ENCODE measurements around the gene TRIM17.

The TRIM17 gene

DNA sequence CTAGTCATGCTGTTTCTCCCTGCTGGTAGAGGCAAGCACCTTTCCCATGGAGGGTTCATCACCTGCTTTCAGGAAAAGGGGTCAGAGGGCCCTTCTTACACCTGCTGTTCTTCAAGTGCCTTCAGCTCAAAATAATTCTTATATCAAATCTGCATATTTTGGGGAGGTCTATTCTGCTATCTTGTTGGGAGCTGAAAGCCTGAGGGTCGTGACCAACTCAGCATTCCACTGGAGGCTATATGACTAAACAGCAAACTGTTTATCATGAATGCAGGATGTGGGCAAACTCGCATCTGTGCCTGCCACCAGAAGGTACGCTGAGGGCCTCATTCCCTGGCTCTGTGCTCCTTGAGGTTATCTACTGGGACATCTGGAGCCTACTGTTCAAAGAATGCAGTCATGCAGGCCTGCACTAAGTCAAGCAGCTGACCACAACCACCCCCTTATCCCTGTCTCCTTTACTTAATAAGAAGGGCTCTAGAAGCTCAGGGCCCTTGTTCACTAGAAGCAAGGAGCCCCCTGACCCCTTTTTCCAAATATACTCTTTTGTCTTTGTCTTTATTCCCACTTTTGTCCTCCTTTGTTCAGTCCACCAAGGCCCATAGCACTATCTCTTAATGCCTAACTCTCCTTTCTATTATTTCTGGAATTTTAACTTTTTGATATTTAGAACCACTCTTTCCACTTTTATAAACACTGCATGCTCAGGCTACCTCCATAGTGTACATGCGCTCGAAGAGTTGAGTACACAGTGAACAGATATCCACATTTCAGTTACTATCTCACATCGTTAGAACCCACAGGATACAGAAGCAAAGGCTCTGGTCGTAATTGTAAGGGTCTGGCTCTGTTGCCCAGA is 4.5 kb upstream of the TRIM17 start:
- TF ChIP-seq, protein P1, sequence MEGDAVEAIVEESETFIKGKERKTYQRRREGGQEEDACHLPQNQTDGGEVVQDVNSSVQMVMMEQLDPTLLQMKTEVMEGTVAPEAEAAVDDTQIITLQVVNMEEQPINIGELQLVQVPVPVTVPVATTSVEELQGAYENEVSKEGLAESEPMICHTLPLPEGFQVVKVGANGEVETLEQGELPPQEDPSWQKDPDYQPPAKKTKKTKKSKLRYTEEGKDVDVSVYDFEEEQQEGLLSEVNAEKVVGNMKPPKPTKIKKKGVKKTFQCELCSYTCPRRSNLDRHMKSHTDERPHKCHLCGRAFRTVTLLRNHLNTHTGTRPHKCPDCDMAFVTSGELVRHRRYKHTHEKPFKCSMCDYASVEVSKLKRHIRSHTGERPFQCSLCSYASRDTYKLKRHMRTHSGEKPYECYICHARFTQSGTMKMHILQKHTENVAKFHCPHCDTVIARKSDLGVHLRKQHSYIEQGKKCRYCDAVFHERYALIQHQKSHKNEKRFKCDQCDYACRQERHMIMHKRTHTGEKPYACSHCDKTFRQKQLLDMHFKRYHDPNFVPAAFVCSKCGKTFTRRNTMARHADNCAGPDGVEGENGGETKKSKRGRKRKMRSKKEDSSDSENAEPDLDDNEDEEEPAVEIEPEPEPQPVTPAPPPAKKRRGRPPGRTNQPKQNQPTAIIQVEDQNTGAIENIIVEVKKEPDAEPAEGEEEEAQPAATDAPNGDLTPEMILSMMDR (conservative IDR thresholded peaks at IDR 0.05), result no peak
- H3K27ac ChIP-seq, result no peak overlapping the region

DNA sequence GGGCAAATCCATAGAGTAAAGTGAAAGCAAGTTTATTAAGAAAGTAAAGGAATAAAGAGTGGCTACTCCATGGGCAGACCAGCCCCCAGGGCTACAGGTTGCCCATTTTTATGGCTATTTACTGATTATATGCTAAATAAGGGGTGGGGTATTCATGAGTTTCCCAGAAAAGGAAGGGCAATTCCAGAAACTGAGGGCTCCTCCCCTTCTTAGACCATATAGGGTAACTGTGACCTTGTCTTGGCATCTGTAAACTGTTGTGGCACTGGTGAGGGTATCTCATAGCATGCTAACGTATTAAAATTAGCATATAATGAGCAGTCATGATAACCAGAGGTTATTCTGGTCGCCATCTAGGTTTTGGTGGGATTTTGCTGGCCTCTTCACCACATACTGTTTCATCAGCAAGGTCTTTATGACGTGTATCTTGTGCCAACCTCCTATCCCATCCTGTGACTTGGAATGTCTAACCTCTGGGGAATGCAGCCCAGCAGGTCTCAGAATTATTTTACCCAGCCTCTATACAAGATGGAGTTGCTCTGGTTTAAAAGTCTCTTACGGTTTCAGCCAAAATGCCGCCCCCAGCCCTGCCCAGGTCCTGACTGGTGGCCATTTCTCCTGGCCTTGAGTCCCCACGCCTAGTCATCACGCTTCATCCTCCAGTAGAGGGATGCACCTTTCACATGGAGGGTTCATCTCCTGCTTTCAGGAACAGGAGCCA is 982 bp upstream of the TRIM17 start:
- no peak overlapping the region for H3K27ac ChIP-seq
- TF ChIP-seq, protein P1 (conservative IDR thresholded peaks at IDR 0.05), result no peak

DNA sequence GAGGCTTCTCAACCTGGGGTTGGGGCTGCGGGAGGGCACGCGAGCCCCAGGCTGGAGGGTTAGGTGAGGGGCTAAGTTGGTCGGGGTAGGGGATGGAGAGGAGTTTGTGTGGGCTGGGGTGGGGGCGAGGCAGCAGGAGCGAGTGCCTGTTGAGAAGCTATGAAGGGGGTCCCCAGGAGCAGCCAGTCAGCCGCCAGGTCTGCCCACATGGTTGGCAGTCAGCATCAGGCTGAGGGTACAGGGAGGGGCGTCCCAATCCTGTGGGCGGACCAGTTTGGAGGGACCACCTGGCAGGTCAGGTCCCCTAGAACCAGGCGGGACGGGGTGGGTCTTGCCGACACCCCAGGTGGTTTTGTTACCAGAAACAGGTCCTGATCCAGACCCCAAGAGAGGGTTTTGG is 400 bp upstream of the TRIM17 start:
- TF ChIP-seq, protein P1 (conservative IDR thresholded peaks at IDR 0.05), result no peak
- no peak overlapping the region for H3K27ac ChIP-seq

DNA sequence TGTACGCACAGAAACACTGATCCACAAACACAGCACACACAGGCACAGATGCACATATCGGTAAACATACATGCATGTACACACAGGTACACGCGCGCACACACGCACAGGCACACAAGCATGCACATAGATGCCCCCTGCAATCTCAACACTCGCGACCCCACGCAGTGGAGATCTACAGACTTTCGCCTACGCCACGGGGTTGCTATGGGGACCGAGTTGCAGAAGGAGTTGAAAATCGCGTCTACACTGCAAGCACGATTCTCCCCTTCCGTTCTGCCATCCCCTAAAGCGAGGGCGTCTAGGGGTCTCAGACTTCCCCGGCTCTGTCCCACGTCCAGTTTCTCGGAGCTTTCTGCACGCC is 826 bp downstream of the TRIM17 start:
- TF ChIP-seq, protein P1 (conservative IDR thresholded peaks at IDR 0.05), result no peak
- H3K27ac ChIP-seq, result no peak overlapping the region

GRCh38 chr1:228415221-228415620 is 1.4 kb downstream of the TRIM17 start:
- TF ChIP-seq, protein P1 (conservative IDR thresholded peaks at IDR 0.05), result no peak
- H3K27ac ChIP-seq, result no peak overlapping the region

- H3K27ac ChIP-seq, result no peak overlapping the region
- TF ChIP-seq, protein P1 (conservative IDR thresholded peaks at IDR 0.05), result no peak
These were observed 2.0 kb downstream of the TRIM17 start for GRCh38 chr1:228414511-228415211.
